Gastrocnemius medialis (tissue), 4 donors: Measurements from ENCODE around the gene CLCN6. TPM values are rescaled to one million over a fixed set of nuclear protein-coding genes. Genes with fewer than 3 reads are reported as not detected.

ENCODE experiments used
- ATAC-seq, 2 donors: fragments of 150-250 bp; one replicate each; pipeline ENCODE4 v1.9.1; 2016
- DNase-seq, 2 donors: peaks; one replicate each; pipeline ENCODE4 v3.0.0-alpha.2; 2019
- H3K27ac ChIP-seq, 4 donors: fragments of 200-600 bp; sonication (generic); 1 replicate in 1 of 4; 2 replicates in 3 of 4; pipeline ENCODE4 v1.5.1; 2016 to 2018; ENCODE audit warnings: mild to moderate bottlenecking in 2 of 4, moderate library complexity in 1 of 4
- H3K27me3 ChIP-seq, 3 donors: fragments of 200-600 bp; sonication (generic) in 2 of 3; 1 replicate in 1 of 3; 2 replicates in 2 of 3; pipeline versions ENCODE4 v1.5.1 to v1.6.0; 2016 to 2019; ENCODE audit warnings: mild to moderate bottlenecking in 1 of 3, moderate library complexity in 1 of 3
- H3K36me3 ChIP-seq, 2 donors: fragments of 200-600 bp; sonication (generic) in 1 of 2; one replicate each; pipeline ENCODE4 v1.5.1; 2017 to 2018
- H3K4me1 ChIP-seq, 2 donors: fragments of 200-600 bp; sonication (generic) in 1 of 2; one replicate each; pipeline ENCODE4 v1.5.1; 2016 to 2017; ENCODE audit warnings: mild to moderate bottlenecking in 2 of 2
- H3K4me3 ChIP-seq, 4 donors: fragments of 200-600 bp; sonication (generic) in 3 of 4; 1 replicate in 1 of 4; 2 replicates in 3 of 4; pipeline ENCODE4 v1.5.1; 2016 to 2019; ENCODE audit warnings: mild to moderate bottlenecking in 2 of 4
- H3K9me3 ChIP-seq, 3 donors: fragments of 200-600 bp; sonication (generic) in 2 of 3; 1 replicate in 1 of 3; 2 replicates in 2 of 3; pipeline ENCODE4 v1.5.1; 2016 to 2019
- POLR2A ChIP-seq, 2 donors: fragments of 450-650 bp; IDR thresholded peaks; one replicate each; pipeline ENCODE4 v1.6.1; 2017; ENCODE audit warnings: antibody characterized with exemption in 2 of 2, mild to moderate bottlenecking in 2 of 2, moderate library complexity in 2 of 2
- in situ Hi-C, 4 donors: fragments of 200-750 bp; cut with MboI; loops; one replicate each; pipeline versions ENCODE4 v1.15.0 to v1.8.0; 2017; ENCODE audit warnings: low sequenced_read_pairs in 4 of 4
- intact Hi-C: fragments of 100-400 bp; cut with DNase I; formaldehyde crosslinking; loops from one replicate; pipeline ENCODE4 v1.15.1; 2023; ENCODE audit warnings: low total_unique reads
- total RNA-seq, 4 donors: library from RNA; depleted of rRNA; stranded (reverse); fragments of >200 nt; gene quantifications; one replicate each; pipeline versions ENCODE4 v1.1.0 to v1.2.3, GENCODE V29; 2016
- TF ChIP-seq, protein P1 (sequence below), 5 experiments: fragments of 450-650 bp in 3 of 5; fragments of 200-600 bp in 2 of 5; sonication (generic) in 2 of 5; IDR thresholded peaks in 4 of 5; conservative IDR thresholded peaks in 1 of 5; 1 replicate in 4 of 5; 2 replicates in 1 of 5; pipeline ENCODE4 v1.5.1; 2016 to 2019; ENCODE audit warnings: antibody characterized with exemption in 5 of 5, mild to moderate bottlenecking in 3 of 5, moderate library complexity in 3 of 5

The CLCN6 gene
- total RNA-seq, 4 donors from 2014 or later = 7.1 to 11.9 (median 9.5) TPM

- H3K4me3 ChIP-seq = no peak overlapping the region
- H3K36me3 ChIP-seq = peaks cover 0 to 38% of the 10 kb centered on the region in 2 donors
- ATAC-seq = no peak
- peak overlapping the region; percentile 92 to 99 (median 96) for H3K27ac ChIP-seq
- H3K9me3 ChIP-seq = no peaks in the 10 kb centered on the region
- intact Hi-C loops = loop anchor here (5.0 kb wide), 1 partner anchor 82 kb away; no protein-coding TSS in a partner anchor
- peak in 1 of 2 donors; percentile 5 for DNase-seq
- no peaks in the 10 kb centered on the region for H3K27me3 ChIP-seq
- peaks cover 35 to 54% of the 10 kb centered on the region in 2 donors for H3K4me1 ChIP-seq
- TF ChIP-seq, protein P1, sequence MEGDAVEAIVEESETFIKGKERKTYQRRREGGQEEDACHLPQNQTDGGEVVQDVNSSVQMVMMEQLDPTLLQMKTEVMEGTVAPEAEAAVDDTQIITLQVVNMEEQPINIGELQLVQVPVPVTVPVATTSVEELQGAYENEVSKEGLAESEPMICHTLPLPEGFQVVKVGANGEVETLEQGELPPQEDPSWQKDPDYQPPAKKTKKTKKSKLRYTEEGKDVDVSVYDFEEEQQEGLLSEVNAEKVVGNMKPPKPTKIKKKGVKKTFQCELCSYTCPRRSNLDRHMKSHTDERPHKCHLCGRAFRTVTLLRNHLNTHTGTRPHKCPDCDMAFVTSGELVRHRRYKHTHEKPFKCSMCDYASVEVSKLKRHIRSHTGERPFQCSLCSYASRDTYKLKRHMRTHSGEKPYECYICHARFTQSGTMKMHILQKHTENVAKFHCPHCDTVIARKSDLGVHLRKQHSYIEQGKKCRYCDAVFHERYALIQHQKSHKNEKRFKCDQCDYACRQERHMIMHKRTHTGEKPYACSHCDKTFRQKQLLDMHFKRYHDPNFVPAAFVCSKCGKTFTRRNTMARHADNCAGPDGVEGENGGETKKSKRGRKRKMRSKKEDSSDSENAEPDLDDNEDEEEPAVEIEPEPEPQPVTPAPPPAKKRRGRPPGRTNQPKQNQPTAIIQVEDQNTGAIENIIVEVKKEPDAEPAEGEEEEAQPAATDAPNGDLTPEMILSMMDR (IDR thresholded peaks at IDR 0.05 in 4 of 5, conservative IDR thresholded peaks at IDR 0.05 in 1 of 5) = no peak
- TF ChIP-seq POLR2A (IDR thresholded peaks at IDR 0.05) = no peak
- in situ Hi-C loops = no loop called here
Observed at GRCh38 chr1:11799896-11800295, 6.1 kb upstream of the CLCN6 start.

DNA sequence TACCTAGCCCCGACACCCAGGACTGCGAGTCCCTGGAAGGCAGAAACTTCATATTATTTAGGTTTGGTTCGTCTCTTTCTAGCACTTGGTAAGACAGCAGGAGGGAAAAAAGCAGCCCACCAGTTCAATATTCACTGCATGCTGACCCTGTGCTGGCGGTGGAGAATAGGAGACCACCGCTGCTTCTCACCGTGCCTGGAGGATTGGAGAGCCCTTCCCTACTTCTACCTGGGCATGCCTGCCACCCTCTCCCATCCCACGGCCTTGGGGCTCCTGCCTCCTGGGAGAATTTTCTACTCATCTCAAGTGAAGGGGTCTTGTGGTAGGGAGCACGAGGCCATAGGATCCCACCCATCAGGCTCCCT is 5.6 kb upstream of the CLCN6 start:
- ATAC-seq (no peak), DNase-seq (no peak)
- intact Hi-C loops = loop anchor here (5.0 kb wide), 1 partner anchor 82 kb away; no protein-coding TSS in a partner anchor
- in situ Hi-C loops = no loop called here
- Histone ChIP-seq H3K27ac (peak overlapping the region; percentile 92 to 99 (median 96)), H3K36me3 (peaks cover 0 to 34% of the 10 kb centered on the region in 2 donors), H3K4me3 (no peak overlapping the region), H3K4me1 (peaks cover 36 to 51% of the 10 kb centered on the region in 2 donors), H3K27me3 (no peaks in the 10 kb centered on the region), H3K9me3 (no peaks in the 10 kb centered on the region)
- no peak for TF ChIP-seq POLR2A (IDR thresholded peaks at IDR 0.05)
- TF ChIP-seq, protein P1 (IDR thresholded peaks at IDR 0.05 in 4 of 5, conservative IDR thresholded peaks at IDR 0.05 in 1 of 5) = no peak

DNA sequence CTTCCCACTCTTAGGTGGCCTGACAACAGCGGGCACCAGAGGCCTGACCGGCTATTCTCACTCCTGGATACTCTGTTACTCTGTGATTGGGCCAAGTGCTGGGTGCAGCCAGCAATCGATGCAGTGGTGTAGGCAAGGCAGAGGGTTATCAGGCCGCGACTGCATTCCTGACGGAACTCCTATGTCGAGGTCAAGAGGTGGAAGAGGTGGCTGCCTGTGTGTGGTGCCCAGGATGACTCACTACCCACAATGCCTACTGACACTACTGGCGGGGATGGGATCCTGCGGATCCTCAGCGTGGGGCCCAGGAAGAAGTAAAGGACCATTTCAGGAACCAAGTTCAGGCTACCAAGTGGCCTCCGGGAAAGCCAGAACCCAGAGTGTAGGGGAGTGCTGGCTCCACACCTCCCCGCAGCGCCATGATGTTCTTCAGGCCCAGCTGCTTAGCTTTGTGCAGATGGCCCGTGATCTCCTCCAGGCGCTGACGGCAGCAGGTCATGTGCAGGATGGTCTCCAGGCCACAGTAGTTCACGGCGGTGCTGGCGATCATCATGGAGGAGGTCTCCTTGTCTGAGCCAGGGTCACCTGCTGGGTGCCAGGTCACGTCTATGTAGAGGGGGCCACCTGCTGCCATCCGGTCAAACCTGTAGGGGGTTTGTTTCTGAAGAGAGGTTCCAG is 5.1 kb upstream of the CLCN6 start:
- intact Hi-C loops (loop anchor here (5.0 kb wide), 1 partner anchor 81 kb away; no protein-coding TSS in a partner anchor), in situ Hi-C loops (no loop called here)
- peak overlapping the region; percentile 92 to 99 (median 96) for H3K27ac ChIP-seq
- peaks cover 36 to 46% of the 10 kb centered on the region in 2 donors for H3K4me1 ChIP-seq
- no peak for DNase-seq
- no peak overlapping the region for H3K4me3 ChIP-seq
- ATAC-seq = no peak
- H3K9me3 ChIP-seq = no peaks in the 10 kb centered on the region
- TF ChIP-seq, protein P1 (IDR thresholded peaks at IDR 0.05 in 4 of 5, conservative IDR thresholded peaks at IDR 0.05 in 1 of 5) = no peak
- TF ChIP-seq POLR2A (IDR thresholded peaks at IDR 0.05) = peak in 1 of 2 donors; percentile 6
- peaks cover 0 to 28% of the 10 kb centered on the region in 2 donors for H3K36me3 ChIP-seq
- H3K27me3 ChIP-seq = no peaks in the 10 kb centered on the region

- intact Hi-C loops (loop anchor here (1.0 to 5.0 kb wide), 2 partner anchors 10 to 80 kb away; no protein-coding TSS in a partner anchor), in situ Hi-C loops (no loop called here)
- Histone ChIP-seq H3K9me3 (no peaks in the 10 kb centered on the region), H3K4me3 (peak overlapping the region; percentile 67 to 95 (median 78)), H3K4me1 (peaks cover 48 to 49% of the 10 kb centered on the region in 2 donors), H3K36me3 (peaks cover 0 to 31% of the 10 kb centered on the region in 2 donors), H3K27me3 (no peaks in the 10 kb centered on the region), H3K27ac (peak overlapping the region; percentile 92 to 99 (median 96))
- peak in 1 of 2 donors; percentile 54 for DNase-seq
- ATAC-seq = no peak
- TF ChIP-seq, protein P1 (IDR thresholded peaks at IDR 0.05 in 4 of 5, conservative IDR thresholded peaks at IDR 0.05 in 1 of 5) = no peak
- peak; percentile 41 to 72 for TF ChIP-seq POLR2A (IDR thresholded peaks at IDR 0.05)
Observed at GRCh38 chr1:11802616-11802972, 3.4 kb upstream of the CLCN6 start.
